ENCODE data around the gene KAZN. TPM values are rescaled to one million over a fixed set of nuclear protein-coding genes. Genes with fewer than 3 reads are reported as not detected.
"Not testable (repeated sequence)": the region's sequence is repeated elsewhere in the genome, so short reads cannot be mapped to it uniquely, and the experiment has no call there.

KAZN gene
- total RNA-seq, 6 experiments from 2014 or later: 13.1 to 22.3 (median 20.7) TPM

DNA sequence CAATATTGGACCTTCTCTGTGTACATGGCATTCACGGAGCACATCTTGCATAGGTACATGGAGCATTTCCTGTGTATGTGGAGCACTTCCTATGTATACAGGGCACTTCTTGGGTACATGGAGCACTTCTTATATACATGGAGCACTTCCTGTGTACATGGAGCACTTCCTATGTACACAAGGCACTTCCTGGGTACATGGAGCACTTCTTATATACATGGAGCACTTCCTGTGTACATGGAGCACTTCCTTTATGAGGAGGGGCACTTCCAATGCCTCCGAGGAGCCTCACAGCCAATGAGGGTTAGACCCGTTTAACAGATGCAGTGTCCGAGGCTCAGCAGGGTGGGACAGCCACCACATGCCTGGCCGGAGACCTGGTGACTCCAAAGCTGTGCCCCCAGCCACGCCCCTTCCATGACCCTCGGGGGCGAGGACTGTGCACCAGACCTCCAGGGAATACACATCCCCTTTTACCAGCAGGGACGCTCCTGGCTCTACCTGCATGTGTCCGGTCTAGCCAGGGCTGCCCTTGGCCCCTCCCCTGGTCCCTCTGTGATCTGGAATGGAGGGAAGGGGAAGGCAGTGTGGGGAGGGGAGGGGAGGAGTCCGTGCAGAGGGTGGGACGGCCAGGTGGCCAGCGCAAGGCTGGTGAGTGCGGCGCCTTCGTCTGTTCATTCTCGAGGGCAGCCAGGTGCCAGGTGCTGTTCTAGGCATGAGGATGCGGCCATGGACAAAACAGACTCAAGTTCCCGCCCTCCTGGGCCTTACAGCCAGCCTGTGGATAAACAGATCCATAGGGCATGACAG is 360.0 kb downstream of the KAZN start:
- peaks cover 16% of the 10 kb centered on the region for H3K4me1 Mint-ChIP-seq (ENCODE audit: low read depth)
- no peaks in the 10 kb centered on the region; the same call in none of the 2 replicates for H3K27me3 Mint-ChIP-seq (ENCODE audit: insufficient read depth)
- peaks cover 42% of the 10 kb centered on the region for H3K36me3 Mint-ChIP-seq (ENCODE audit: low read depth)
- no peak overlapping the region for H3K27ac Mint-ChIP-seq
- no peak overlapping the region for H3K4me3 Mint-ChIP-seq
- H3K9me3 Mint-ChIP-seq: no peaks in the 10 kb centered on the region
- DNase-seq: no peak
- TF ChIP-seq, protein P1, sequence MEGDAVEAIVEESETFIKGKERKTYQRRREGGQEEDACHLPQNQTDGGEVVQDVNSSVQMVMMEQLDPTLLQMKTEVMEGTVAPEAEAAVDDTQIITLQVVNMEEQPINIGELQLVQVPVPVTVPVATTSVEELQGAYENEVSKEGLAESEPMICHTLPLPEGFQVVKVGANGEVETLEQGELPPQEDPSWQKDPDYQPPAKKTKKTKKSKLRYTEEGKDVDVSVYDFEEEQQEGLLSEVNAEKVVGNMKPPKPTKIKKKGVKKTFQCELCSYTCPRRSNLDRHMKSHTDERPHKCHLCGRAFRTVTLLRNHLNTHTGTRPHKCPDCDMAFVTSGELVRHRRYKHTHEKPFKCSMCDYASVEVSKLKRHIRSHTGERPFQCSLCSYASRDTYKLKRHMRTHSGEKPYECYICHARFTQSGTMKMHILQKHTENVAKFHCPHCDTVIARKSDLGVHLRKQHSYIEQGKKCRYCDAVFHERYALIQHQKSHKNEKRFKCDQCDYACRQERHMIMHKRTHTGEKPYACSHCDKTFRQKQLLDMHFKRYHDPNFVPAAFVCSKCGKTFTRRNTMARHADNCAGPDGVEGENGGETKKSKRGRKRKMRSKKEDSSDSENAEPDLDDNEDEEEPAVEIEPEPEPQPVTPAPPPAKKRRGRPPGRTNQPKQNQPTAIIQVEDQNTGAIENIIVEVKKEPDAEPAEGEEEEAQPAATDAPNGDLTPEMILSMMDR (IDR thresholded peaks at IDR 0.05): no peak

DNA sequence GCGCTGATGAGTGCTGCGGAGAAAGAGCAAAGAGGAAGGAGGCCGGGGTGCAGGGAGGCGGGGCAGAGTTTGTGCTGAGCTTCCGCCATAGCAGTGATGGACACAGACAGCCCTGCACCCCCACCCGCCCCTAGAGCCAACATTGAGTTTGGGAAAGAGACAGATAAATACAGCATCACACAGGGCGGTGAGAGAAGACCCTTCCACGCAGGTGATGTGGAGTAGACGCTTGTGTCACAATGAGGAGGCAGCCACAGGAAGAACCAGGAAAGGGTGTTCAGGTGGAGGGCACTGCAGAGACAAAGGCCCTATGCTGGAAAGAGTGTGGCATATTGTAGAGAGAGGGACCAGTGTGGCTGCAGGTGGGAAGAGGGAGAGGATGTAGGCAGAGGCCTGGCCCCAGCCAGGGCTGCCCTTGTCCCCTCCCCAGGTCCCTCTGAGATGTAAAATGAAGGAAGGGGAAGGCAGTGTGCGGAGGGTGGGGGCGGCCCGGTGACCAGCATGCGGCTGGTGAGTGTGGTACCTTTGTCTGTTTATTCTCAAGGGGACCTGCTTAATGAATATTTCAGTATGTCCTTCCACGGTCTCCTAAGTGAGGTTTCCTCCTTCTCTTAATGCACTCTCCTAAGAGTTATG is 360.7 kb downstream of the KAZN start:
- Mint-ChIP-seq H3K4me3 (no peak overlapping the region), H3K27me3 (ENCODE audit: insufficient read depth) (no peaks in the 10 kb centered on the region; the same call in none of the 2 replicates), H3K4me1 (ENCODE audit: low read depth) (peaks cover 18% of the 10 kb centered on the region), H3K36me3 (ENCODE audit: low read depth) (peaks cover 42% of the 10 kb centered on the region), H3K27ac (no peak overlapping the region), H3K9me3 (no peaks in the 10 kb centered on the region)
- DNase-seq: no peak
- TF ChIP-seq, protein P1 (IDR thresholded peaks at IDR 0.05): no peak

DNA sequence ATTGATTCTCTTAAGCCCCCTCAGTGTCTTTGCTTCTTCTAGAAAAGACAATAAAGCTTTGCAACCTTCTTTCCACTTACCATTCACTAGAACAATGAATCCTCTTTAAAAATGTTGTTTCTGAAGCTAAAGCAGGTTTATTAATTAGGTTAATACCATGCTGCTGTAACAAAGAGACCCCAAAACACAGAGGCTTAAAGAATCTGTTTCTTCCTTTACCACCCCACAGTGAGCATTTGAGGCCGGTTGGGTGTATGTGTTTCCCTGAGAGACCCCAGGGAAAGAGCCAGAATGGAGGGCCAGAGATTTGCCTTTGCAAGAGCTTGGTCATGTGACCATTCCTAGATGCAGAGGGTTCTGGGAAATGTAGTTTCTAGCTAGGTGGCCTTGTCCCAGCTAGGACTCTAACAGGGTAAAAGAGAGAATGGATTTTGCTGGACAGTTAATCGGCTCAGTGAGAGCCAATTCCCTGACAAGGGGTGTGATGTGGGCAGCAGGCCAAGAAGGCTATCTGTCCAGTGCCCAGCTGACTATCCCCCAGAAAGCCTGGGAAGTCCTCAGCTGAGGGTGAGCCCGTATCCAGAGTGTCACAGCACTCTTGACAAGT is 363.3 kb downstream of the KAZN start:
- Mint-ChIP-seq H3K27ac (no peak overlapping the region), H3K36me3 (ENCODE audit: low read depth) (peaks cover 42% of the 10 kb centered on the region), H3K9me3 (no peaks in the 10 kb centered on the region), H3K4me3 (no peak overlapping the region), H3K4me1 (ENCODE audit: low read depth) (peaks cover 20% of the 10 kb centered on the region), H3K27me3 (ENCODE audit: insufficient read depth) (no peaks in the 10 kb centered on the region; the same call in none of the 2 replicates)
- DNase-seq: no peak
- TF ChIP-seq, protein P1 (IDR thresholded peaks at IDR 0.05): no peak

DNA sequence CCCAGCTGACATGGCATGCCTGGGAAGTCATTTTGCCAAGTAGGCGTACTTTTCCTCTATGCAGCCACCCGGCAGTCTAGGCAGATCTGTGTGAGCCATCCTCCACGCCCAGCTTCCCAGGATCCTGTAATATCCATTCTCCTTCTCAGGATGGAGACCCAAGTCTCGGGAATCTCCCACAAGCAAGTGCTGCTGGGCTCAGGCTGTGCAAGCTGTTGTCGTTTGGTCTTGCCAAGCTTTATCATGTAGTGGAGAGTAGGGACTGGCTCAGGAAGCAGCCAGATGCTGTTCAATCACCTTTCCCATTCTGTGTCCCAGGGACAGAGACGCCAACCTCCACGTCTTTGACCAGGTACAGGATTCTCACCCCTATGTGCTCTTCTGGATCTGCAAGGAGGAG is 363.9 kb downstream of the KAZN start:
- no peaks in the 10 kb centered on the region; the same call in none of the 2 replicates for H3K27me3 Mint-ChIP-seq (ENCODE audit: insufficient read depth)
- H3K27ac Mint-ChIP-seq: no peak overlapping the region
- no peak overlapping the region for H3K4me3 Mint-ChIP-seq
- H3K36me3 Mint-ChIP-seq (ENCODE audit: low read depth): peaks cover 46% of the 10 kb centered on the region
- peaks cover 23% of the 10 kb centered on the region for H3K4me1 Mint-ChIP-seq (ENCODE audit: low read depth)
- H3K9me3 Mint-ChIP-seq: no peaks in the 10 kb centered on the region
- TF ChIP-seq, protein P1 (IDR thresholded peaks at IDR 0.05): no peak
- no peak for DNase-seq

DNA sequence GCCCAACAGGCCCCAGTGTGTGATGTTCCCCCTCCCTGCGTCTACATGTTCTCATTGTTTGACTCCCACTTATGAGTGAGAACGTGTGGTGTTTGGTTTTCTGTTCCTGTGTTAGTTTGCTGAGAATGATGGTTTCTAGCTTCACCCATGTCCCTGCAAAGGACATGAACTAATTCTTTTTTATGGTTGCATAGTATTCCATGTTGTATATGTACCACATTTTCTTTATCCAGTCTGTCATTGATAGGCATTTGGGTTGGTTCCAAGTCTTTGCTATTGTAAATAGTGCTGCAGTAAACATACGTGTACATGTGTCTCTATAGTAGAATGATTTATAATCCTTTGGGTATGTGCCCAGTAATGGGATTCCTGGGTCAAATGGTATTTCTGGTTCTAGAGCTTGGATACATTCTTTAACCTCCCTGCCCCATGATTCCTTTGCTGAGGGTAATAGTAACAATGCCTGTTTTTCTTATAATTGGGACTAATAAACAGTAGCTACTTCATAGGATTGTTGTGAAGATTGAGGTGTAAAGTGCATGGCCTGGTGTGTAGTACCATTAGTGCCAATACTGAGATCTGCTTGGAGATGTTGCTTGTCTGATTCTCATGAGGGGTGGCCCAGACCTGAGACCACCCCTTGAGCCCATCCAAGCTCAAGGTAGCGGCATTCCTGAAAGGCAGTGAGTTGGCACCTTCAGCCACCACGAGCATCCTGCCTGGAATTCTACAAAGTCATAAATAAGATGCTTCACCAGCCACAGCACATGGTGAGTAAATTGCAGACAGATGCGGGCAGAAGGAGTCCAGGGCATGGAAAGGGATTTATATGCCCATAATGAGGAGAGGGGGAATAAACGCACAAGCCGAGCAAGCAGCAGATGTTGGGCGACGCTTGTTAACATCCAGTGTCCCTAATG is 365.6 kb downstream of the KAZN start:
- peaks cover 38% of the 10 kb centered on the region for H3K4me1 Mint-ChIP-seq (ENCODE audit: low read depth)
- H3K9me3 Mint-ChIP-seq; H3K4me3 Mint-ChIP-seq; DNase-seq; H3K27me3 Mint-ChIP-seq (ENCODE audit: insufficient read depth): not testable (repeated sequence)
- H3K36me3 Mint-ChIP-seq (ENCODE audit: low read depth): peaks cover 47% of the 10 kb centered on the region
- peak overlapping the region; percentile 48; the same call in 1 of the 2 replicates for H3K27ac Mint-ChIP-seq

Data from HFFc6 (cell line).